RWPE2 (cell line): ENCODE data around the gene TAPT1.

Source experiments
- ATAC-seq: fragments of 200-7000 bp; cut with Tn5 transposase; 3 replicates; pipeline ENCODE4 v1.9.1; 2021; ENCODE audit warnings: low read depth
- DNase-seq: peaks from one replicate; pipeline ENCODE4 v3.0.0-alpha.2; 2020; ENCODE audit warnings: low spot score
- H3K27ac ChIP-seq: fragments of 450-650 bp; 2 replicates; pipeline ENCODE4 v1.5.1; 2017; ENCODE audit warnings: mild to moderate bottlenecking; ENCODE audit not compliant: poor library complexity, severe bottlenecking
- H3K27me3 ChIP-seq: fragments of 250-450 bp; sonication (Bioruptor Pico); 2 replicates; pipeline ENCODE4 v1.5.1; 2021; ENCODE audit warnings: mild to moderate bottlenecking, moderate library complexity; ENCODE audit not compliant: insufficient read depth, poor library complexity, severe bottlenecking
- H3K36me3 ChIP-seq: fragments of 250-450 bp; sonication (Bioruptor Pico); 2 replicates; pipeline ENCODE4 v1.5.1; 2020; ENCODE audit warnings: low read depth, mild to moderate bottlenecking, moderate library complexity
- H3K4me1 ChIP-seq: fragments of 250-450 bp; sonication (Bioruptor Pico); 2 replicates; pipeline ENCODE4 v1.5.1; 2021; ENCODE audit warnings: mild to moderate bottlenecking, moderate library complexity; ENCODE audit not compliant: insufficient read depth, poor library complexity, severe bottlenecking
- H3K4me3 ChIP-seq: fragments of 250-450 bp; sonication (Bioruptor Pico); 2 replicates; pipeline ENCODE4 v1.5.1; 2021; ENCODE audit warnings: mild to moderate bottlenecking, moderate library complexity; ENCODE audit not compliant: severe bottlenecking
- H3K9me3 ChIP-seq: fragments of 250-450 bp; sonication (Bioruptor Pico); 2 replicates; pipeline ENCODE4 v1.5.1; 2021; ENCODE audit warnings: mild to moderate bottlenecking, moderate library complexity; ENCODE audit not compliant: severe bottlenecking
- TF ChIP-seq, protein P1 (sequence below): fragments of 450-650 bp; IDR thresholded peaks from one replicate; pipeline ENCODE4 v1.5.1; 2017; ENCODE audit warnings: mild to moderate bottlenecking, moderate library complexity; ENCODE audit not compliant: poor library complexity, severe bottlenecking

TAPT1 gene

DNA sequence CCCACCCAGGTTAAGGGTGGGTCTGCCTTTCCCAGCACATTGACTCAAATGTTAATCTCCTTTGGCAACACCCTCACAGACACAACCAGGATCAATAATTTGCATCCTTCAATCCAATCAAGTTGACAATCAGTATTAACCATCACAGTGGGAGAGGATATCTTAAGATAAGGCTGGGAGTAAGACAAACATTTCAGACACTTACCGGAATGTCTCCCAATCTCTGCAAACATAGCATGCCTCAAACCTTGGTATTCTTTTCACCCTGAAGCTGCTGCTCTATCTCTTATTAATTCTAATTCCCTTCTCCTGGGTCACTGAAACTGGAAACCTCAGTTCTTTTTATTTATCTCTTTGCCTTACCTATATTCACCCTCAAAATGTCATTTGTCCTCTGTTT is 19.0 kb upstream of the TAPT1 start:
- no peaks in the 10 kb centered on the region for H3K9me3 ChIP-seq
- no peaks in the 10 kb centered on the region for H3K27me3 ChIP-seq
- DNase-seq (no peak), ATAC-seq (no peak)
- no peaks in the 10 kb centered on the region for H3K4me1 ChIP-seq
- no peak overlapping the region for H3K4me3 ChIP-seq
- no peaks in the 10 kb centered on the region for H3K36me3 ChIP-seq
- H3K27ac ChIP-seq = no peak overlapping the region
- TF ChIP-seq, protein P1, sequence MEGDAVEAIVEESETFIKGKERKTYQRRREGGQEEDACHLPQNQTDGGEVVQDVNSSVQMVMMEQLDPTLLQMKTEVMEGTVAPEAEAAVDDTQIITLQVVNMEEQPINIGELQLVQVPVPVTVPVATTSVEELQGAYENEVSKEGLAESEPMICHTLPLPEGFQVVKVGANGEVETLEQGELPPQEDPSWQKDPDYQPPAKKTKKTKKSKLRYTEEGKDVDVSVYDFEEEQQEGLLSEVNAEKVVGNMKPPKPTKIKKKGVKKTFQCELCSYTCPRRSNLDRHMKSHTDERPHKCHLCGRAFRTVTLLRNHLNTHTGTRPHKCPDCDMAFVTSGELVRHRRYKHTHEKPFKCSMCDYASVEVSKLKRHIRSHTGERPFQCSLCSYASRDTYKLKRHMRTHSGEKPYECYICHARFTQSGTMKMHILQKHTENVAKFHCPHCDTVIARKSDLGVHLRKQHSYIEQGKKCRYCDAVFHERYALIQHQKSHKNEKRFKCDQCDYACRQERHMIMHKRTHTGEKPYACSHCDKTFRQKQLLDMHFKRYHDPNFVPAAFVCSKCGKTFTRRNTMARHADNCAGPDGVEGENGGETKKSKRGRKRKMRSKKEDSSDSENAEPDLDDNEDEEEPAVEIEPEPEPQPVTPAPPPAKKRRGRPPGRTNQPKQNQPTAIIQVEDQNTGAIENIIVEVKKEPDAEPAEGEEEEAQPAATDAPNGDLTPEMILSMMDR = no peak

DNA sequence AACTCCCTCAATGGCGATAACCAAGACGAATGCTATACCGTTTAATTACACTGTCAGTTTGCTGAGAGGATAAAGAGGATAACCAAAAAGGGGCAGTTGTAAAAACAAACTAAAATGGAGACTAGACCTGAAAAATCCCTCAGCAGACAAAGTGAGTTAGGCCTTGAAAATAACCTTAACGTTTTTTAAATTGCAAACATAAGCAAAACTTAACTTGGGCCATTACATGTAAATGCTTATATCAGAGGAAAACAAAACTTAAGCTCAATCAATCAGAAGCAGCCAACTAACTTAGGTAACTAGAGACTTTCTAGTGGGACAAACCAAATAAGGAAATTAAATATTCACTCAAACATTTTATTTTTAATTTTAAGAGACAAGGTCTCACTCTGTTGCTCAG is 17.0 kb upstream of the TAPT1 start:
- H3K9me3 ChIP-seq = no peaks in the 10 kb centered on the region
- TF ChIP-seq, protein P1 = no peak

DNA sequence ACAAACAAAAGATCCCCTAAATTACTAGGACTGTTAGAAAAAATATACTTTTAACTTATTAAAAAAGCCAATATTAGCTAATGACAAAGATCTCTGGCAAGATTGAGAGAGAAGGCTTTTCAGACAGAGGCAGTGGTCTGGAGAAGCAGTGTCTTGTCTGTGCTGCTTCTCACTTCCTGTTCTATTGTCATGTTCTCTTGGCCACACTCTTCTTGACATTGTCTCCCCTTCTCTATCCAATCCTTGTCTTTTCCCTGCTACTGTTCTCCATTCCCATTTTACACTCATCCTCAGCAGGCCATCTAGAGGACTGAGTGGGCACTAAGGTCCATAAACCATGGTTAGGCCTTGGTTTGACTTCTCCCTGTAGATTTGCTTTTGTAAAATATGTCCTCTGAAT is 14.0 kb upstream of the TAPT1 start:
- H3K36me3 ChIP-seq = no peaks in the 10 kb centered on the region
- H3K9me3 ChIP-seq = no peaks in the 10 kb centered on the region
- H3K4me3 ChIP-seq = no peak overlapping the region
- H3K4me1 ChIP-seq = no peaks in the 10 kb centered on the region
- H3K27ac ChIP-seq = no peak overlapping the region
- no peak for DNase-seq
- TF ChIP-seq, protein P1 = no peak
- no peak for ATAC-seq
- H3K27me3 ChIP-seq = no peaks in the 10 kb centered on the region

More for the DNA sequence above, 17.0 kb upstream of the TAPT1 start:
- Histone ChIP-seq H3K36me3 (no peaks in the 10 kb centered on the region), H3K27ac (no peak overlapping the region), H3K27me3 (no peaks in the 10 kb centered on the region), H3K4me3 (no peak overlapping the region), H3K4me1 (no peaks in the 10 kb centered on the region)
- ATAC-seq = no peak
- no peak for DNase-seq

DNA sequence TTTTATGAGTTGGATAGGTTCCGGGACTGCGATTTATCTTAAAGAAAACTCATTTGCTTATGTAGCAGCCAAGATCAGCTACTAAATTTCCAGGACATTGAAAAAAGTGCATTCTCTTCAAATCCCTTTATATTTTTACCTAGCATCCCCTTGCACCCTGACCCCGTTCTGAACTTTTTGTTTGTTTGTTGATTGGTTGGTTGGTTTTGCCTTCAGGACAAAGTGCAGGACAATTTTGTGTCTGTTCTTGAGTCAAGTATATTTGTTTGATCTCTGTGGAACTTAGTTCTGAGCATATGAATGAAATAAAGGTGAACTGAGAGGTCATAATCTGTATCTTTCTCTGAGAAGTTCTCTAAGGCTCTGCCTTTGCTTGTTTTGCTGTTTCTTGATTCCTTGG is 12.8 kb upstream of the TAPT1 start:
- no peak overlapping the region for H3K4me3 ChIP-seq
- no peaks in the 10 kb centered on the region for H3K27me3 ChIP-seq
- no peaks in the 10 kb centered on the region for H3K36me3 ChIP-seq
- H3K9me3 ChIP-seq = no peaks in the 10 kb centered on the region
- no peak for ATAC-seq
- TF ChIP-seq, protein P1 = no peak
- H3K4me1 ChIP-seq = no peaks in the 10 kb centered on the region
- no peak for DNase-seq
- no peak overlapping the region for H3K27ac ChIP-seq

DNA sequence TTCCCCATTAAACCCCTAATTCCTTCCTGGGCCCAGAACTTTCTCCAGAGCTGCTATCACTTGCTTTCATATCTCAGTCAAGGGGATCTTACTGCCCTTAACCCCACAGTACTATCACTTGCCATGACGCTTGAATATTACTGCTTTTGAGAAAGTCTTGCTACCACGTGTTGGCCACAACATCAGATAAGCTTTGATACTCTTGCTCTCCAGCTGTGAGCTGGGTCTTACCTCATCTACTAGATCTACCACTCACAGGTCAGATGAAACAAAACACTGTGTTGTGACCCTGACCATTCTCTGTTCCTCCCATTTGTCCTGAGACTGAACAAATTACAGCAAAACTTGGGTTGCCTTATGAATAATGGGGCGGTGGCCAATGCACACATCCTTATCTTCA is 12.1 kb upstream of the TAPT1 start:
- no peak overlapping the region for H3K27ac ChIP-seq
- ATAC-seq (no peak), DNase-seq (no peak)
- TF ChIP-seq, protein P1 = no peak
- H3K4me1 ChIP-seq = no peaks in the 10 kb centered on the region
- no peak overlapping the region for H3K4me3 ChIP-seq
- no peaks in the 10 kb centered on the region for H3K36me3 ChIP-seq
- H3K9me3 ChIP-seq = no peaks in the 10 kb centered on the region
- no peaks in the 10 kb centered on the region for H3K27me3 ChIP-seq
